Osteocyte (in vitro differentiated cells): ENCODE data around the gene ARID3C. TPM values are rescaled to one million over a fixed set of nuclear protein-coding genes. Genes with fewer than 3 reads are reported as not detected.

ENCODE experiments used
- DNase-seq: peaks from one replicate; pipeline ENCODE4 v3.0.0; 2021; ENCODE audit warnings: mixed read lengths; ENCODE audit not compliant: unreplicated experiment; ENCODE audit errors: extremely low spot score
- H3K27ac Mint-ChIP-seq: one replicate; pipeline ENCODE4 v1.8.0; 2021; ENCODE audit warnings: mild to moderate bottlenecking, mixed read lengths; ENCODE audit not compliant: unreplicated experiment
- H3K27me3 Mint-ChIP-seq: one replicate; pipeline ENCODE4 v1.8.0; 2021; ENCODE audit warnings: mixed read lengths; ENCODE audit not compliant: unreplicated experiment
- H3K36me3 Mint-ChIP-seq: one replicate; pipeline ENCODE4 v1.8.0; 2021; ENCODE audit warnings: mixed read lengths; ENCODE audit not compliant: unreplicated experiment
- H3K4me1 Mint-ChIP-seq: one replicate; pipeline ENCODE4 v1.8.0; 2021; ENCODE audit warnings: mixed read lengths; ENCODE audit not compliant: unreplicated experiment
- H3K4me3 Mint-ChIP-seq: one replicate; pipeline ENCODE4 v1.8.0; 2021; ENCODE audit warnings: mild to moderate bottlenecking, moderate library complexity, mixed read lengths; ENCODE audit not compliant: unreplicated experiment
- H3K9me3 Mint-ChIP-seq: one replicate; pipeline ENCODE4 v1.8.0; 2021; ENCODE audit warnings: mixed read lengths; ENCODE audit not compliant: unreplicated experiment
- total RNA-seq: library from RNA; stranded (reverse); gene quantifications from 2 replicates; pipeline ENCODE4 v1.2.1, GENCODE V29; 2021
- TF ChIP-seq, protein P1 (sequence below): fragments of 200-600 bp; sonication (generic); IDR thresholded peaks from 2 replicates; pipeline ENCODE4 v1.5.0; 2021; ENCODE audit warnings: antibody characterized with exemption, mild to moderate bottlenecking, moderate library complexity

ARID3C gene
- total RNA-seq, 1 donor from 2014 or later = not detected

GRCh38 chr9:34627716-34628655 lies 880 bp downstream of the ARID3C start:
- TF ChIP-seq, protein P1, sequence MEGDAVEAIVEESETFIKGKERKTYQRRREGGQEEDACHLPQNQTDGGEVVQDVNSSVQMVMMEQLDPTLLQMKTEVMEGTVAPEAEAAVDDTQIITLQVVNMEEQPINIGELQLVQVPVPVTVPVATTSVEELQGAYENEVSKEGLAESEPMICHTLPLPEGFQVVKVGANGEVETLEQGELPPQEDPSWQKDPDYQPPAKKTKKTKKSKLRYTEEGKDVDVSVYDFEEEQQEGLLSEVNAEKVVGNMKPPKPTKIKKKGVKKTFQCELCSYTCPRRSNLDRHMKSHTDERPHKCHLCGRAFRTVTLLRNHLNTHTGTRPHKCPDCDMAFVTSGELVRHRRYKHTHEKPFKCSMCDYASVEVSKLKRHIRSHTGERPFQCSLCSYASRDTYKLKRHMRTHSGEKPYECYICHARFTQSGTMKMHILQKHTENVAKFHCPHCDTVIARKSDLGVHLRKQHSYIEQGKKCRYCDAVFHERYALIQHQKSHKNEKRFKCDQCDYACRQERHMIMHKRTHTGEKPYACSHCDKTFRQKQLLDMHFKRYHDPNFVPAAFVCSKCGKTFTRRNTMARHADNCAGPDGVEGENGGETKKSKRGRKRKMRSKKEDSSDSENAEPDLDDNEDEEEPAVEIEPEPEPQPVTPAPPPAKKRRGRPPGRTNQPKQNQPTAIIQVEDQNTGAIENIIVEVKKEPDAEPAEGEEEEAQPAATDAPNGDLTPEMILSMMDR = no peak
- Mint-ChIP-seq H3K4me3 (peak overlapping the region; percentile 75), H3K4me1 (peaks cover 12% of the 10 kb centered on the region), H3K9me3 (no peaks in the 10 kb centered on the region), H3K27me3 (peaks cover 66% of the 10 kb centered on the region), H3K27ac (no peak overlapping the region), H3K36me3 (no peaks in the 10 kb centered on the region)
- no peak for DNase-seq

- peaks cover 46% of the 10 kb centered on the region for H3K27me3 Mint-ChIP-seq
- DNase-seq = no peak
- no peaks in the 10 kb centered on the region for H3K36me3 Mint-ChIP-seq
- H3K4me3 Mint-ChIP-seq = no peak overlapping the region
- H3K4me1 Mint-ChIP-seq = peaks cover 17% of the 10 kb centered on the region
- no peak overlapping the region for H3K27ac Mint-ChIP-seq
- H3K9me3 Mint-ChIP-seq = no peaks in the 10 kb centered on the region
- TF ChIP-seq, protein P1 = no peak
Observed at GRCh38 chr9:34625186-34625486, 3.7 kb downstream of the ARID3C start.

DNA sequence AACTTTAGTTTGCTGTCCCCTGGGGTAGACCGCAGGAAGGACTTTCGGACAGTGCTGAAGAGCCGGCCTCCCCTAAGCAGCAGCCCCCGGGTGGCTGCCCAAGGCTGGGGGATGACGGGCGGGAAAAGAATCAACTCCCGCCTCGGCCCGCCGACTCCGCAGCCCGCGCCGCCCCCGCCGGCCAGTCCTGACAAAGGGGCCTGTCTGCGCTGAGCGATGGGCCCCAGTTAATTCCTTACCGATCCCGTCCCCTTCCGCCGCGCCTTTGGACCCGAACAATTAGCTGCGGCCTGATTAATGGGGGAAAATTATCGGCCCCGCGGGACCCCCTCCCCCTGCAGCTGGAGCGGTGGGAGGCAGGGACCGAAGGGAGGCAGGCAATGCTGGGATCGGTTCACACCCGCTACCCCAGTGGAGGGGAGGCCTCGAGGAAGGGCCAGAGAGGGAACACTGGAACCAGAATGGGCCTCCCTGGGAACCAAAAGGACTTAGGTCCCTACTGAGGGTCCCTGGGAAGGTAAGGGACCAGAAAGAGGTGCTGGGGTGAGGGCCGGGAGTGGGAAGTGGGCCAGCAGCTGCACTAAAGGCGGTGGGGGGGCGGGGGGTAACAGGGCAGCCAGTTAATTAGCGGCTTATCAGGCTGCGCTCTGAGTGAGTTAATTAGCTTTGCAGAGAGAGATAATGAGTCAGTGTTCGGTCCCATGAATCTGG lies 4.2 kb downstream of the ARID3C start:
- H3K9me3 Mint-ChIP-seq = no peaks in the 10 kb centered on the region
- peaks cover 20% of the 10 kb centered on the region for H3K4me1 Mint-ChIP-seq
- no peaks in the 10 kb centered on the region for H3K36me3 Mint-ChIP-seq
- TF ChIP-seq, protein P1 = no peak
- peaks cover 41% of the 10 kb centered on the region for H3K27me3 Mint-ChIP-seq
- H3K27ac Mint-ChIP-seq = no peak overlapping the region
- no peak overlapping the region for H3K4me3 Mint-ChIP-seq
- no peak for DNase-seq

DNA sequence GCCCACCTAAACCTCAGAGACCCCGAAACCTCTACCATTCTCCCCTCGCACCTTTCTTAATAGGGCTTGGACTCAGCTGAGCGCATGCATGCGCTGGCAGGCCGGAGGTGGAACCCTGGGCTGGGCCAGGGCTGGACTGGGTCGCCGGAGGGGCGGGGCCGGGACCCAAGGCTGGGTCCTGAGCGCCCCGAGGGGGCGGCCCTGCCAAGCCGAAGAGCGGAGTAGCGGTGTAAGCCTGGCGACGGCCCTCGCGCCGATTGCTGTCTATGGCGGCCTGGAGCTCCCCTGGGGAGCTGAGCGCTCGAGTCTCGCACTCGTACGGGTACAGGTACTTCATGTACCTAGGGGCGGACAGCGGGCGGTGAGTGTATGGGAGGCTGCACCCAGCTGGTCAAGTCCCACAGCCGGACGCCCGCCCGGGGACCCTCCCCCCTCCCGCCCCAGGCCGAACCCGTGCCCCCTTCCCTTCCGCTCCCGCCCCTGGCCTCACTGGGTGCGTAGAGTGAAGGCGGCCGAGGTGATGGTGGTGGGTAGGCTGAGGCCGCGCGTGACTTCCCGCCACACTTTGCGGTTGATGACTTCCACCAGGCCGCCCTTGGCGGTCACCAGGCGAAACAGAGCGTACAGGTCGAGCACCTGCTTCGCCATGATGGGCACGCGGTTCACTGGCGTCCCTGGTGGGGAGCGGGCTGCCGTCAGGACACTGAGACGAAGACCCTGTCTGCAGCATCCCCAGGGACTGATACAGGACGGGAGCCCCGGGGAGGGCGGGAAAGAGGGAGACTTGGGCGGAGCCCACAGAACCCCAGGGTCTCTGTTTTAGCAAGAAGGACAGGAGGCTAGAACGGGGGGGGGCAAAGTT lies 5.3 kb downstream of the ARID3C start:
- H3K9me3 Mint-ChIP-seq = no peaks in the 10 kb centered on the region
- H3K27ac Mint-ChIP-seq = no peak overlapping the region
- H3K4me1 Mint-ChIP-seq = peaks cover 24% of the 10 kb centered on the region
- TF ChIP-seq, protein P1 = no peak
- H3K36me3 Mint-ChIP-seq = no peaks in the 10 kb centered on the region
- H3K4me3 Mint-ChIP-seq = no peak overlapping the region
- DNase-seq = no peak
- H3K27me3 Mint-ChIP-seq = peaks cover 35% of the 10 kb centered on the region
